Measurements from ENCODE around the gene ZC3HAV1. TPM values are rescaled to one million over a fixed set of nuclear protein-coding genes. Genes with fewer than 3 reads are reported as not detected.

Gene ZC3HAV1
- total and polyA plus RNA-seq, 9 of the 15 experiments (the other 6 are each of a cell fraction or from before 2014, with no cell fraction given): 11.9 to 40.5 (median 23.9) TPM

- TF ChIP-seq ZNF395 (CRISPR knock-in tag; IDR thresholded peaks at IDR 0.05): peak; percentile 98
- TF ChIP-seq NEUROD1 (IDR thresholded peaks at IDR 0.05; ENCODE audit: borderline replicate concordance, low read depth, low read length, partially characterized antibody): no peak
- no peak for TF ChIP-seq ZBTB40 (IDR thresholded peaks at IDR 0.05)
- TF ChIP-seq ZBTB40 (CRISPR knock-in tag; IDR thresholded peaks at IDR 0.05): no peak
- TF ChIP-seq MAZ (CRISPR knock-in tag; conservative IDR thresholded peaks at IDR 0.05 in 1 of 2, IDR thresholded peaks at IDR 0.05 in 1 of 2): peak; percentile 36 to 98; a peak in 2 of 4 replicates
- no peak for TF ChIP-seq FOXP4 (CRISPR knock-in tag; IDR thresholded peaks at IDR 0.05; ENCODE audit: borderline replicate concordance)
- TF ChIP-seq EHMT2 (IDR thresholded peaks at IDR 0.05): no peak
- TF ChIP-seq U2AF2 (optimal IDR thresholded peaks at IDR 0.05; ENCODE audit: low read depth, low read length): no peak
- peak; percentile 88 for TF ChIP-seq ZNF75A (CRISPR knock-in tag; IDR thresholded peaks at IDR 0.05)
- no peak for TF ChIP-seq POLR3A (IDR thresholded peaks at IDR 0.05; ENCODE audit: borderline replicate concordance, extremely low read depth, insufficient read depth, insufficient read length)
- TF ChIP-seq FOXK2 (conservative IDR thresholded peaks at IDR 0.05 in 1 of 2, IDR thresholded peaks at IDR 0.05 in 1 of 2; ENCODE audit: low read depth in 2 of 2): no peak
- peak; percentile 98 for TF ChIP-seq NR4A1 (CRISPR knock-in tag; IDR thresholded peaks at IDR 0.05)
- TF ChIP-seq NR4A1 (tag; IDR thresholded peaks at IDR 0.05): peak; percentile 100
- no peak for TF ChIP-seq FOS (IDR thresholded peaks at IDR 0.05; ENCODE audit: extremely low read depth, insufficient read length)
These were observed 17.3 kb downstream of the ZC3HAV1 start (continued) for GRCh38 chr7:139092090-139092796.

All from K562 (cell line).